H1 (cell line): ENCODE data around the gene BRSK2. TPM values are rescaled to one million over a fixed set of nuclear protein-coding genes. Genes with fewer than 3 reads are reported as not detected.
A peak's percentile ranks its signal among the peaks of the same experiment; 100 is the strongest.

Source experiments
- CTCF ChIA-PET: fragments of 300-600 bp; sonication (Branson Sonifier 250); formaldehyde crosslinking; loops from one replicate; lab custom pipeline; 2021; ENCODE audit not compliant: partially characterized antibody; lab: Charles Lee
- POLR2A ChIA-PET: fragments of 300-600 bp; sonication (Branson Sonifier 250); formaldehyde crosslinking; loops from one replicate; lab custom pipeline; 2021; ENCODE audit warnings: inconsistent platforms; ENCODE audit not compliant: partially characterized antibody; lab: Charles Lee
- DNase-seq, 2 experiments: peaks; one replicate each; pipeline versions ENCODE4 v3.0.0 to v3.0.0-alpha.2; 2010 to 2022; ENCODE audit warnings: low spot score in 2 of 2, low read depth in 1 of 2, mixed read lengths in 1 of 2
- FAIRE-seq: peaks from 2 replicates; lab custom pipeline; 2011; peaks lifted over from hg19 to GRCh38; lab: Jason Lieb, UNC
- H2AFZ ChIP-seq: 2 replicates; pipeline ENCODE4 v1.8.1; 2012; ENCODE audit warnings: low read length, inconsistent platforms
- H2AK5ac ChIP-seq: 2 replicates; pipeline ENCODE4 v1.6.1; 2013; ENCODE audit warnings: low read depth, low read length
- H2BK120ac ChIP-seq: replicated peaks from 2 replicates; pipeline ENCODE3; 2013; ENCODE audit warnings: low read depth, low read length, inconsistent platforms
- H2BK12ac ChIP-seq: 2 replicates; pipeline ENCODE4 v1.6.1; 2013; ENCODE audit warnings: low read depth, low read length
- H2BK15ac ChIP-seq: 2 replicates; pipeline ENCODE4 v1.6.1; 2013; ENCODE audit warnings: low read length
- H2BK20ac ChIP-seq: 2 replicates; pipeline ENCODE4 v1.6.1; 2013; ENCODE audit warnings: low read length
- H2BK5ac ChIP-seq: 2 replicates; pipeline ENCODE4 v1.6.1; 2013; ENCODE audit warnings: low read depth, low read length
- H3K14ac ChIP-seq: 2 replicates; pipeline ENCODE4 v1.6.1; 2013; ENCODE audit warnings: inconsistent platforms; ENCODE audit not compliant: insufficient read length
- H3K18ac ChIP-seq: 2 replicates; pipeline ENCODE4 v1.6.1; 2013; ENCODE audit warnings: low read length; ENCODE audit errors: extremely low read depth
- H3K23ac ChIP-seq: 2 replicates; pipeline ENCODE4 v1.6.1; 2013; ENCODE audit warnings: inconsistent platforms; ENCODE audit not compliant: insufficient read length
- H3K23me2 ChIP-seq: 2 replicates; pipeline ENCODE4 v1.6.1; 2013; ENCODE audit warnings: low read depth, low read length
- H3K27ac ChIP-seq: 2 replicates; pipeline ENCODE4 v1.6.1; 2011; ENCODE audit warnings: low read depth, low read length, inconsistent platforms
- H3K27me3 ChIP-seq, 4 experiments: replicated peaks in 1 of 4; 1 replicate in 1 of 4; 2 replicates in 3 of 4; pipeline versions ENCODE4 v1.6.1 to v1.8.1; 2011 to 2013; ENCODE audit warnings: low read length in 3 of 4, mild to moderate bottlenecking in 3 of 4, inconsistent platforms in 2 of 4, mixed read lengths in 2 of 4, moderate library complexity in 1 of 4; ENCODE audit not compliant: control insufficient read depth in 3 of 4, insufficient read depth in 3 of 4; ENCODE audit errors: extremely low read depth in 1 of 4
- H3K36me3 ChIP-seq, 4 experiments: 2 replicates each; pipeline versions ENCODE4 v1.6.1 to v1.8.1; 2011 to 2013; ENCODE audit warnings: mild to moderate bottlenecking in 4 of 4, low read length in 3 of 4, moderate library complexity in 2 of 4, control low read depth in 1 of 4, inconsistent platforms in 1 of 4; ENCODE audit not compliant: insufficient read depth in 4 of 4, control insufficient read depth in 2 of 4
- H3K4ac ChIP-seq: replicated peaks from 2 replicates; pipeline ENCODE3; 2013; ENCODE audit warnings: low read length, low read depth, mixed read lengths, inconsistent platforms; ENCODE audit not compliant: insufficient read length
- H3K4me1 ChIP-seq, 4 experiments: replicated peaks in 1 of 4; 1 replicate in 1 of 4; 2 replicates in 3 of 4; pipeline versions ENCODE4 v1.6.1 to v1.8.1; 2011 to 2013; ENCODE audit warnings: low read length in 3 of 4, inconsistent platforms in 2 of 4, mixed read lengths in 1 of 4; ENCODE audit not compliant: insufficient read depth in 4 of 4, control insufficient read depth in 3 of 4
- H3K4me2 ChIP-seq, 2 experiments: 2 replicates each; pipeline versions ENCODE4 v1.6.1 to v1.8.1; 2011 to 2013; ENCODE audit warnings: low read depth in 2 of 2, low read length in 2 of 2, control low read depth in 1 of 2, inconsistent platforms in 1 of 2, mild to moderate bottlenecking in 1 of 2; ENCODE audit not compliant: insufficient read depth in 1 of 2
- H3K4me3 ChIP-seq, 4 experiments: fragments of 200-600, 300-600 bp in 1 of 4; sonication (generic), shearing (Covaris generic), sonication (Bioruptor Twin) in 1 of 4; 2 replicates each; pipeline versions ENCODE4 v1.5.1 to v1.8.1; 2011 to 2016; ENCODE audit warnings: low read length in 4 of 4, low read depth in 3 of 4, control low read depth in 2 of 4, inconsistent platforms in 2 of 4, mild to moderate bottlenecking in 2 of 4, mixed read lengths in 1 of 4, moderate library complexity in 1 of 4; ENCODE audit not compliant: insufficient read depth in 2 of 4; ENCODE audit errors: extremely low read depth in 1 of 4
- H3K56ac ChIP-seq: replicated peaks from 2 replicates; pipeline ENCODE3; 2013; ENCODE audit warnings: low read depth, mild to moderate bottlenecking, mixed read lengths, low read length, inconsistent platforms; ENCODE audit not compliant: insufficient read length
- H3K79me1 ChIP-seq: 2 replicates; pipeline ENCODE4 v1.6.1; 2013; ENCODE audit warnings: low read depth, low read length, control low read depth
- H3K79me2 ChIP-seq, 2 experiments: 2 replicates each; pipeline versions ENCODE4 v1.6.1 to v1.8.1; 2012 to 2013; ENCODE audit warnings: low read length in 2 of 2, mild to moderate bottlenecking in 2 of 2, inconsistent platforms in 1 of 2; ENCODE audit not compliant: insufficient read depth in 2 of 2, control insufficient read depth in 1 of 2
- H3K9ac ChIP-seq, 4 experiments: replicated peaks in 1 of 4; 1 replicate in 1 of 4; 2 replicates in 3 of 4; pipeline versions ENCODE4 v1.6.1 to v1.8.1; 2011 to 2013; ENCODE audit warnings: low read depth in 3 of 4, low read length in 3 of 4, control low read depth in 2 of 4, mild to moderate bottlenecking in 2 of 4, moderate library complexity in 2 of 4, inconsistent platforms in 1 of 4; ENCODE audit errors: extremely low read depth in 1 of 4
- H3K9me3 ChIP-seq, 2 experiments: 2 replicates each; pipeline versions ENCODE4 v1.6.1 to v1.8.1; 2012 to 2013; ENCODE audit warnings: mild to moderate bottlenecking in 2 of 2, moderate library complexity in 2 of 2, control low read depth in 1 of 2, inconsistent platforms in 1 of 2, low read depth in 1 of 2, low read length in 1 of 2, mixed read lengths in 1 of 2; ENCODE audit not compliant: insufficient read depth in 2 of 2
- H4K20me1 ChIP-seq, 2 experiments: replicated peaks in 1 of 2; 2 replicates each; pipeline versions ENCODE3 to v1.8.1; 2011 to 2013; ENCODE audit warnings: inconsistent platforms in 2 of 2, low read length in 2 of 2, mild to moderate bottlenecking in 1 of 2; ENCODE audit not compliant: insufficient read depth in 2 of 2, control insufficient read depth in 1 of 2
- H4K5ac ChIP-seq: 2 replicates; pipeline ENCODE4 v1.6.1; 2013; ENCODE audit warnings: low read length, low read depth, mixed read lengths, inconsistent platforms; ENCODE audit not compliant: insufficient read length
- H4K8ac ChIP-seq: 2 replicates; pipeline ENCODE4 v1.8.0; 2013; ENCODE audit warnings: mild to moderate bottlenecking, moderate library complexity, low read length, inconsistent platforms; ENCODE audit not compliant: insufficient read depth; ENCODE audit errors: extremely low read depth
- H4K91ac ChIP-seq: replicated peaks from 2 replicates; pipeline ENCODE3; 2013; ENCODE audit warnings: low read length, mixed read lengths, inconsistent platforms; ENCODE audit not compliant: insufficient read length
- SUZ12 ChIP-seq: fragments of 200-600 bp; sonication (generic); IDR thresholded peaks from 2 replicates; pipeline ENCODE4 v1.6.1; 2012; ENCODE audit warnings: mild to moderate bottlenecking, inconsistent platforms, low read length, moderate library complexity, mixed read lengths
- WGBS, 2 experiments: shearing (Covaris generic) in 1 of 2; methylation state at CpG; one replicate each; pipeline versions ENCODE4 v1.1.6 to v1.1.7; 2013 to 2015; ENCODE audit warnings: low lambda C conversion rate in 2 of 2, mixed read lengths in 2 of 2, inconsistent platforms in 1 of 2, low coverage in 1 of 2, missing lambda C conversion rate in 1 of 2; ENCODE audit not compliant: insufficient replicate concordance in 2 of 2, insufficient coverage in 1 of 2, insufficient read length in 1 of 2; ENCODE audit errors: extremely low coverage in 1 of 2, missing lambda C conversion rate in 1 of 2; 5-methylcytosine and 5-hydroxymethylcytosine counted together
- polyA plus RNA-seq, 7 experiments: library from polyadenylated mRNA; depleted of rRNA in 3 of 7; stranded (reverse) in 5 of 7; unstranded in 2 of 7; fragments of >200 nt in 5 of 7; fragments of 200-250 nt in 2 of 7; gene quantifications; 1 replicate in 5 of 7; 2 replicates in 1 of 7; 4 replicates in 1 of 7; pipeline versions ENCODE4 v1.2.1 to v1.2.3, GENCODE V29; 2011 to 2013; ENCODE audit warnings: missing spikeins in 2 of 7, mixed read lengths in 2 of 7
- total RNA-seq: library from RNA; stranded (reverse); fragmentation: NEBNext Ultra II Directional; extraction: Animal tissue kit (Norgen Biotek cat#: 25700); gene quantifications from 2 replicates; pipeline ENCODE4 v1.2.1, GENCODE V29; 2021

BRSK2 gene
- total and polyA plus RNA-seq, 2 of the 8 experiments (the other 6 are each of a cell fraction or from before 2014, with no cell fraction given) = 17.3 to 27.1 TPM

DNA sequence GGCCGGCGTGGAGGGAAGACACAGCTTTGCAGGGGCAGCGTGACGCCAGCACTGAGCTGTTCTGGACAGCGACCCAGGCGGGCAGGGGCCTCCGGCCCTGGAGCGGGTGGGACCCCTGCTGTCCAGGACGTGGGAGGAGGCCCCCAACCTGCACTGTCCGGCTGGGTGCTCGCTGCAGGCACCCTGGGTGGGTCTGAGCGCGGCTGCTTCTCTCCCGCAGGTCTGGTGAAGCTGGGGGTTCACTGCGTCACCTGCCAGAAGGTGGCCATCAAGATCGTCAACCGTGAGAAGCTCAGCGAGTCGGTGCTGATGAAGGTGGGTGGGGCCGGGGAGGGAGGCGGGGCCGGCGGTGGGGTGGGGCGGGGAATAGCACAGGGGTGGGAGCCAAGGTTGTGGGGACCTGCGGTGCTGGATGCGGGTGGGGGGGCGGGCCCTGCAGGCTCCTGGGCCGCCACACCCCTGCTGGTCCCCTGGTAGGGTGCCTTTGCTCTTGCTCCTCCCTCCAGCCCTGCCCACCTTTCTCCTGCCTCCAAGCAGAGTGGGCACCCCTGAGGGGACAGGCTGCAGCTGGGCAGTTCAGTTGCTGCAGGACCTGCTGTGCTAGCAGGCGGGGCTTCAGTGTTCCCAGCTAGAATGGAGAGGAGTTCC lies 46.2 kb downstream of the BRSK2 start:
- TF ChIP-seq SUZ12 = no peak
- WGBS, 2 experiments = 54% methylated on average over 14 of the region's 29 CpGs; no CpG with 5 or more reads in 1 of the 2 experiments
- no peaks in the 10 kb centered on the region for H3K23me2 ChIP-seq
- CTCF ChIA-PET = interaction anchor here (1.1 to 1.2 kb wide), 2 partner anchors 10 to 258 kb away, joined by 3 read pairs; no protein-coding TSS in a partner anchor
- no peak overlapping the region; the same call in 1 of the 2 replicates for H4K8ac ChIP-seq
- H4K5ac ChIP-seq = peak overlapping the region; percentile 33
- H3K36me3 ChIP-seq = no peaks in the 10 kb centered on the region
- peak in 1 of 2 experiments; percentile 70 for DNase-seq
- no peak overlapping the region for H2BK20ac ChIP-seq
- H3K9me3 ChIP-seq = no peaks in the 10 kb centered on the region
- no peaks in the 10 kb centered on the region for H3K27me3 ChIP-seq
- no peak overlapping the region for H2BK12ac ChIP-seq
- no peak overlapping the region for H2AFZ ChIP-seq
- H3K23ac ChIP-seq = no peak overlapping the region
- no peak overlapping the region for H4K91ac ChIP-seq
- H3K79me1 ChIP-seq = peaks cover 4% of the 10 kb centered on the region
- POLR2A ChIA-PET = interaction anchor here (1.5 kb wide), 1 partner anchor 21 kb away, joined by 4 read pairs; no protein-coding TSS in a partner anchor
- H2AK5ac ChIP-seq = no peak overlapping the region
- peak overlapping the region; percentile 7 to 61; a peak in 3 of 4 replicates for H3K4me2 ChIP-seq
- H4K20me1 ChIP-seq = peaks cover 9 to 20% of the 10 kb centered on the region in 2 experiments
- no peak overlapping the region for H2BK15ac ChIP-seq
- FAIRE-seq = no peak
- peak overlapping the region in 1 of 4 experiments; percentile 40; a peak in 1 of 8 replicates for H3K4me3 ChIP-seq
- H3K56ac ChIP-seq = no peak overlapping the region
- peaks cover 0 to 6% of the 10 kb centered on the region in 2 experiments; a peak in 1 of 4 replicates for H3K79me2 ChIP-seq
- H3K27ac ChIP-seq = no peak overlapping the region
- H3K4ac ChIP-seq = no peak overlapping the region
- no peak overlapping the region for H3K9ac ChIP-seq
- H3K4me1 ChIP-seq = peaks cover 0 to 13% (median 9%) of the 10 kb centered on the region in 4 experiments; a peak in 6 of 7 replicates
- H3K18ac ChIP-seq = no peak overlapping the region
- no peak overlapping the region for H2BK120ac ChIP-seq
- H3K14ac ChIP-seq = no peak overlapping the region
- no peak overlapping the region for H2BK5ac ChIP-seq
